Nephron (organoid): Measurements from ENCODE around the gene ZFAND3.

ENCODE experiments used
- H3K27ac Mint-ChIP-seq, 3 experiments: 2 replicates each; pipeline ENCODE4 v1.8.0; 2020; ENCODE audit warnings: mixed read lengths in 3 of 3, mild to moderate bottlenecking in 2 of 3, moderate library complexity in 1 of 3
- H3K27me3 Mint-ChIP-seq: 2 replicates; pipeline ENCODE4 v1.8.0; 2021; ENCODE audit warnings: low read depth, mild to moderate bottlenecking, moderate library complexity, mixed read lengths
- H3K36me3 Mint-ChIP-seq: 2 replicates; pipeline ENCODE4 v1.8.0; 2020; ENCODE audit warnings: low read depth, mixed read lengths
- H3K4me1 Mint-ChIP-seq: 2 replicates; pipeline ENCODE4 v1.8.0; 2020; ENCODE audit warnings: mixed read lengths
- H3K4me3 Mint-ChIP-seq, 3 experiments: 2 replicates each; pipeline ENCODE4 v1.8.0; 2020; ENCODE audit warnings: mild to moderate bottlenecking in 3 of 3, mixed read lengths in 3 of 3, moderate library complexity in 2 of 3
- H3K9me3 Mint-ChIP-seq: 2 replicates; pipeline ENCODE4 v1.8.0; 2020; ENCODE audit warnings: mixed read lengths
- TF ChIP-seq, protein P1 (sequence below), 3 experiments: fragments of 200-600 bp; sonication (generic); IDR thresholded peaks; one replicate each; pipeline ENCODE4 v1.5.0; 2021; ENCODE audit warnings: antibody characterized with exemption in 3 of 3; ENCODE audit not compliant: unreplicated experiment in 3 of 3

ZFAND3 gene

DNA sequence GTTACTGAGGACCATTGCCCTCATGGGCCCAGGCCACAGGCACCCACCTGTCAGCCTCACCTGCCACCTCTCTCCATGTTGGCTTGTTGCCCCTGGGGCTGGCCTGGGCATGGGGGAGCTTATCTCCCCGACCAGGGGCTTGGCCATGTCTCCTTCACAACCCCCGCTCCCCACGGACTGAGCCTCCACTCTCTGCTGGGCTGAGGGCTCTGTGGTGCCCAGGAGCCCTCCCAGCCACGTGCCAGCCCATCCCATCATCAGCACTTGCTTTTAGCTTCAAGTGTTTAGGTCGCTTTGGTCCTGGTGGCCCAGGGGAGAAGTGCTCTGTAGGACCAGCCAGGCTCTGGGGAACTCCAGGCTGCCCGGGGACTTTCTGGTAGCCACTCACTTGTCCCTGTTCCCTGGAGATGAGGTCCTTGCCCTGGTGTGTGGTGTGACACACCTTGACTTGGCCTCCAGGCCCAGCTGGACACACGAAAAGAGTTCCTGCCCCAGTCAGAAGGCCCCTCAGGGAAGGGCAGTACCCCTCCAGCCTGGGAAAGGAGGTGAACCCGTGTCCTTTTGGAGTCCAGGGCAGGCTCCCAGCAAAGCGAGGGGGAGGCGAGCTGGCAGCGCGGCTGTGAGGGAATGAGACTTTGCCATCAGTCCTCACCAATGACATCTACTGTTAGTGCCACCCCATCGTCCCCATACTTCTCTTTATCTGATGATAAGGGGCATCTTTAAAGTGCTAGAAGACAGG lies 352.6 kb downstream of the ZFAND3 start:
- Mint-ChIP-seq H3K4me1 (peaks cover 33% of the 10 kb centered on the region), H3K9me3 (no peaks in the 10 kb centered on the region), H3K27me3 (peaks cover 8% of the 10 kb centered on the region), H3K36me3 (peaks cover 14% of the 10 kb centered on the region), H3K27ac (no peak overlapping the region), H3K4me3 (no peak overlapping the region)
- TF ChIP-seq, protein P1, sequence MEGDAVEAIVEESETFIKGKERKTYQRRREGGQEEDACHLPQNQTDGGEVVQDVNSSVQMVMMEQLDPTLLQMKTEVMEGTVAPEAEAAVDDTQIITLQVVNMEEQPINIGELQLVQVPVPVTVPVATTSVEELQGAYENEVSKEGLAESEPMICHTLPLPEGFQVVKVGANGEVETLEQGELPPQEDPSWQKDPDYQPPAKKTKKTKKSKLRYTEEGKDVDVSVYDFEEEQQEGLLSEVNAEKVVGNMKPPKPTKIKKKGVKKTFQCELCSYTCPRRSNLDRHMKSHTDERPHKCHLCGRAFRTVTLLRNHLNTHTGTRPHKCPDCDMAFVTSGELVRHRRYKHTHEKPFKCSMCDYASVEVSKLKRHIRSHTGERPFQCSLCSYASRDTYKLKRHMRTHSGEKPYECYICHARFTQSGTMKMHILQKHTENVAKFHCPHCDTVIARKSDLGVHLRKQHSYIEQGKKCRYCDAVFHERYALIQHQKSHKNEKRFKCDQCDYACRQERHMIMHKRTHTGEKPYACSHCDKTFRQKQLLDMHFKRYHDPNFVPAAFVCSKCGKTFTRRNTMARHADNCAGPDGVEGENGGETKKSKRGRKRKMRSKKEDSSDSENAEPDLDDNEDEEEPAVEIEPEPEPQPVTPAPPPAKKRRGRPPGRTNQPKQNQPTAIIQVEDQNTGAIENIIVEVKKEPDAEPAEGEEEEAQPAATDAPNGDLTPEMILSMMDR (IDR thresholded peaks at IDR 0.05; ENCODE audit: unreplicated experiment in 3 of 3) = no peak

DNA sequence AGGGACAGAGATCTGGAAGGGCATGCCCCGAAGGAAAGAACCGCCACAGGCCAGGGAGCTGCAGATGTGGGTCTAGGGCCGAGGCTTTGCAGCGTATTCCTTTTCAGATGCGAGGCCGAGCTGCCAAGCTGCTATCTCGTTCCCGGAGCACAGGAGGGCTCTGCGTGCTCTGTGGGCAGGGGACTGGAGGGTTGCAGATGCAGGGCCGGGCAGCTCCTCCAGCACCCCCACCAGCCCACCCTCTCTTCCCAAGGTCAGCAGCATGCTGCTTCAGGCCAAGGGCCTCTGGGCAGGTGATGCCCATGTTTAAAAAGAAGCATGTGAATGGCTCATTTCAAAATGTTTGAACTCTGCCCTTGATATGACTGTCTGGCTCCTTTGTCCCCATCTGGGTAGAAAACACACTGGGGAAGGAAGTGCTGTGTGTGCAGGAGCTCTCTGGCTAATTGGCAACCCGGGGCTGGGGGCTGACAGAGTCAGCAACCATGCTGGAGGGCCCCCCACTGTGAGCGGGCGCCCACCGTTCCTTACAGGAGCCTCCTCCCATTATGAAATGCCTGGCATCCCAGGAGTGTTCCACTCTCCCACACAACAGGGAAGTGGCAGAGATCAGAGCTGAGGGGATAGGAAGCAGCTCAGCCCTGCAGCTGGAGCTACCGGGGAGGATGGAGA lies 353.3 kb downstream of the ZFAND3 start:
- no peak overlapping the region for H3K4me3 Mint-ChIP-seq

DNA sequence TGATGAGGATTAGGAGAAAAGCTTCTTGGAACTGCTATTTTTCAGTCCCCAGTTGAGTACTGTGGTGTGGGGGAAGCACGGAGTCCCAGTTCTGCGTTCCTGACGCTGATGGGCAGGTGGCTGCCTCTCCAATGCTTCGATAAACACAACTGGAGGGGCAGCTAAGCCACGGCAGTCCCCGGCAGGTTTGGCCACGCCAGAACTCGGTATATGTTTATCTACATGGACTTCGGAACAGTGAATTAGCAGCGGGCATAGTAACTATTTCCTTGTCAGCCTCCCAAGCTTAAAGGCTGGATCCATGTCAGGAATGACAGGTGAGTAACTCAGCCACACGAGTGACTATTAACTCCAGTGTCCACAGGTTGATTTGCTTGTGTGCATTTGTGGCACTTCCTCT lies 354.4 kb downstream of the ZFAND3 start:
- TF ChIP-seq, protein P1 (IDR thresholded peaks at IDR 0.05; ENCODE audit: unreplicated experiment in 3 of 3) = no peak
- Mint-ChIP-seq H3K4me1 (peaks cover 42% of the 10 kb centered on the region), H3K27ac (no peak overlapping the region), H3K36me3 (peaks cover 14% of the 10 kb centered on the region), H3K4me3 (no peak overlapping the region), H3K9me3 (no peaks in the 10 kb centered on the region), H3K27me3 (peaks cover 4% of the 10 kb centered on the region)

More for the DNA sequence above, 353.3 kb downstream of the ZFAND3 start:
- Mint-ChIP-seq H3K27ac (no peak overlapping the region), H3K27me3 (peaks cover 4% of the 10 kb centered on the region), H3K36me3 (peaks cover 14% of the 10 kb centered on the region), H3K4me1 (peaks cover 40% of the 10 kb centered on the region), H3K9me3 (no peaks in the 10 kb centered on the region)
- TF ChIP-seq, protein P1 (IDR thresholded peaks at IDR 0.05; ENCODE audit: unreplicated experiment in 3 of 3) = no peak

DNA sequence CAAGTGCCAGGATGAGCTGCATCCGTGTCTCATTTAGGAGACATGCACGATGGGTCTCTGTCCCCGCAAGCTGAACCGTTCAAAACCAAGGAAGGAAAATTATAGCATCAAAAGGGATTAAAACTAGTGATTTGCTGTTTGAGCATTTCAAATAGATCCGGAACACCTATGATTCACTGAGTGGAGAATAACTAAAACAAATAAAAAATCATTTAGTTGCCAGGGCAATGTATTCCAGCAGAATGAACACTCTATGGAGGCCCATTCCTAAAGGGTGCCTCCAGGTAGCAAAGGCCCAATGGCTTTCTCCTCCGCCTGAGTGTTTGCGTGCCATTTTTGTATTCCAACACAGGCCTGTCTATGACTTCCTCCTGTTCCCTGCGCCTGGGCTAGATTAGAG lies 354.8 kb downstream of the ZFAND3 start:
- Mint-ChIP-seq H3K27ac (no peak overlapping the region), H3K9me3 (no peaks in the 10 kb centered on the region), H3K4me3 (no peak overlapping the region), H3K4me1 (peaks cover 42% of the 10 kb centered on the region), H3K36me3 (peaks cover 14% of the 10 kb centered on the region), H3K27me3 (peaks cover 4% of the 10 kb centered on the region)
- TF ChIP-seq, protein P1 (IDR thresholded peaks at IDR 0.05; ENCODE audit: unreplicated experiment in 3 of 3) = no peak

DNA sequence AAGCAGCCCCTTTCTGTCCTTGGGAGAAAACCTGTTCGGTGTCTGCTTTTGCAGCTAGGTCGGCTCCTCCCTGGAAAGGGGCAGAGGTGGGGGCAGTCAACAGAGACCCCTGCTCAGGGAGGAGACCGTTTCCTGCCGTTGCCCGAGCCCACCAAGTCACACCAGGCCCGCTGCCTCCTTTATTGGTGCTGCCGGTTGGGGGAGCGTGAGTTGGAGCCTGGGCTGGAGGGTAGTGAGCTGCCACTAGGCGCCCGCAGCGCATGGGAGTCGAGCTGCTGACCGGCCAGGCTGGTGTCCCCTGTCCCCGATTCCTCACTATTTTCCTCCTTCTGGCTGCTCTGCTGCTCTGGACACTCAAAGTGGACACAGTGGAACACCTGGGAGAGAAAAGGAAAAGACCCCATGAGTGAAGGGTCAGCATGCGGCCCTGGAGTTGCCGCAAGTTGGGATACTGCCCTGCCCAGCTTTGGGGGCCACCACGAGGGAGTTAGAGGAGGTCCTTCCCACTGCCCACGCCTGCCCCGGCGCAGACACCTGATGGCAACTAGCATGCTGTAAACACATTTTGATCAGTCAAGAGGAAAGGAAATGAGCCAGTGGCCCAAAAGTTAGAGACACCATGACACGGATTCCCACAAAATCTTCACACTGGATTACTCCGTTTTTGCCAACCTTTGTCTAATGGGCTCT lies 355.4 kb downstream of the ZFAND3 start:
- peaks cover 4% of the 10 kb centered on the region for H3K27me3 Mint-ChIP-seq
- H3K4me3 Mint-ChIP-seq = no peak overlapping the region
- H3K4me1 Mint-ChIP-seq = peaks cover 36% of the 10 kb centered on the region
- H3K36me3 Mint-ChIP-seq = peaks cover 14% of the 10 kb centered on the region
- H3K27ac Mint-ChIP-seq = no peak overlapping the region
- H3K9me3 Mint-ChIP-seq = no peaks in the 10 kb centered on the region
- TF ChIP-seq, protein P1 (IDR thresholded peaks at IDR 0.05; ENCODE audit: unreplicated experiment in 3 of 3) = no peak
